ENCODE data around the gene ZNF414. TPM values are rescaled to one million over a fixed set of nuclear protein-coding genes. Genes with fewer than 3 reads are reported as not detected.

ZNF414 gene
- total RNA-seq, 4 donors from 2014 or later = 10.3 to 62.4 (median 21.2) TPM

DNA sequence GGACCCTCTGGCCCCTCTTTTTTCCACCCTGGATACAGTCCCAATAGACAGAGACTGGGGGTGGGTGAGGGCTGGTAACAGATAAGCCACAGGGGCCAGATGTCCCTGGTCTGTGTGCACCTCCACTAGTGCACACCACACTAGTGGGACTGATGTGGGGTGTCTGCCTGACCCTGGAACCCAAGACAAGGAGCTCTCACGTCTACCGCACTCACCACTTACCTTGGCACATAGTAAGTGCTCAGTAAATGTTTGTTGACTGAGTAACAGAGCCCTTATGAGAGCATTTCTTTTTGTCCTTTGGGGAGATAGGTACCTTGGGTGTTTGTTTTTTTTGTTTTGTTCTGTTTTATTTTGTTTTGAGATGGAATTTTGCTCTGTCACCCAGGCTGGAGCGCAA is 23.1 kb upstream of the ZNF414 start:
- no peak overlapping the region for H3K4me3 ChIP-seq
- H3K27ac ChIP-seq = no peak overlapping the region
- no peak for DNase-seq (ENCODE audit: low spot score in 2 of 2)
- no peaks in the 10 kb centered on the region for H3K4me1 ChIP-seq
- peaks cover 0 to 12% (median 0%) of the 10 kb centered on the region in 3 donors for H3K36me3 ChIP-seq
- 79 to 92% methylated on average over 3 of the region's 3 CpGs for WGBS, 2 donors
- H3K9me3 ChIP-seq = no peaks in the 10 kb centered on the region
- TF ChIP-seq POLR2A (IDR thresholded peaks at IDR 0.05) (no peak), EP300 (IDR thresholded peaks at IDR 0.05) (no peak)
- TF ChIP-seq, protein P1, sequence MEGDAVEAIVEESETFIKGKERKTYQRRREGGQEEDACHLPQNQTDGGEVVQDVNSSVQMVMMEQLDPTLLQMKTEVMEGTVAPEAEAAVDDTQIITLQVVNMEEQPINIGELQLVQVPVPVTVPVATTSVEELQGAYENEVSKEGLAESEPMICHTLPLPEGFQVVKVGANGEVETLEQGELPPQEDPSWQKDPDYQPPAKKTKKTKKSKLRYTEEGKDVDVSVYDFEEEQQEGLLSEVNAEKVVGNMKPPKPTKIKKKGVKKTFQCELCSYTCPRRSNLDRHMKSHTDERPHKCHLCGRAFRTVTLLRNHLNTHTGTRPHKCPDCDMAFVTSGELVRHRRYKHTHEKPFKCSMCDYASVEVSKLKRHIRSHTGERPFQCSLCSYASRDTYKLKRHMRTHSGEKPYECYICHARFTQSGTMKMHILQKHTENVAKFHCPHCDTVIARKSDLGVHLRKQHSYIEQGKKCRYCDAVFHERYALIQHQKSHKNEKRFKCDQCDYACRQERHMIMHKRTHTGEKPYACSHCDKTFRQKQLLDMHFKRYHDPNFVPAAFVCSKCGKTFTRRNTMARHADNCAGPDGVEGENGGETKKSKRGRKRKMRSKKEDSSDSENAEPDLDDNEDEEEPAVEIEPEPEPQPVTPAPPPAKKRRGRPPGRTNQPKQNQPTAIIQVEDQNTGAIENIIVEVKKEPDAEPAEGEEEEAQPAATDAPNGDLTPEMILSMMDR (IDR thresholded peaks at IDR 0.05) = no peak
- no peaks in the 10 kb centered on the region for H3K27me3 ChIP-seq

DNA sequence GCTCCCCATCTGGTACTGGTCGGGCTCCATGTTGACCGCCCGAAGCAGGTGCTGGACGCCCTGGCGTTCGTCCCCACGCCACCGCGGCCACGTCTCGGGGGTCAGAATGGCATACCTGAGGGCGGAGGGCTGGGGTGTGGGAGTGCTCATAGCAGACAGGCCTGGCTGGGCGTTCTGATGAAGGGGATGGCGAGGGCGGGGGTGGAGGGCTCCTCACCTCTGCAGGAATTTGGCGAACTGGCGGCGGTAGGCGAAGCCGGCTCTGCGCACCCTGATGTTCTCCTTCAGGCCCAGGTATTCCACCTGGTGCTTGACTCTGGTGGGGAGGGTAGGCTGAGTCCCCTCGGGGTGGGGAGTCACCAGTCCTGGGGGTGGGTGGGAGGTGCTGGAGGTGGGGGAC is 22.3 kb upstream of the ZNF414 start:
- no peaks in the 10 kb centered on the region for H3K27me3 ChIP-seq
- no peaks in the 10 kb centered on the region for H3K4me1 ChIP-seq
- no peak overlapping the region for H3K27ac ChIP-seq
- H3K36me3 ChIP-seq = peaks cover 0 to 4% (median 0%) of the 10 kb centered on the region in 3 donors
- no peaks in the 10 kb centered on the region for H3K9me3 ChIP-seq
- H3K4me3 ChIP-seq = no peak overlapping the region
- TF ChIP-seq, protein P1 (IDR thresholded peaks at IDR 0.05) = no peak
- TF ChIP-seq POLR2A (IDR thresholded peaks at IDR 0.05) (no peak), EP300 (IDR thresholded peaks at IDR 0.05) (no peak)
- 78 to 82% methylated on average over 14 to 15 of the region's 22 CpGs for WGBS, 2 donors
- no peak for DNase-seq (ENCODE audit: low spot score in 2 of 2)

DNA sequence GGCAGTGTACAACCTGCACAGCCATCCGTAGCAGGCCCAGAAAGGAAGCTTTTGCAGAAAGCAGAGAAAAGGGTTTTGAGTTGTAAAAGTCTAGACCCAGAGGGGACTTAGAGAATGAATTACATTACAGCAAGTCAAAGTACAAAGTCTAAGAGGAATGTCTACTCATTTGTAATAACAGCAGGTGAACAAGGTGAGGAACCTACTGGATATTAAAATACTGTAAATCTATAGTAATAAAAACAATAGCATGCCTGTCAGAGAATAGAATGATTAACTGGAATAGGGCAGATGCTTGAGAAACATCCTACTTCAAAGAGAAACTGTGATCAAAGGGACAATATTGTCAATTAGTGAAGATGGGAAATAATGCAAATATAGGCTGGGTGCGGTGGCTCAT is 18.3 kb upstream of the ZNF414 start:
- Histone ChIP-seq H3K27me3 (no peaks in the 10 kb centered on the region), H3K4me3 (no peak overlapping the region), H3K4me1 (no peaks in the 10 kb centered on the region), H3K9me3 (no peaks in the 10 kb centered on the region), H3K36me3 (peaks cover 0 to 13% (median 0%) of the 10 kb centered on the region in 3 donors), H3K27ac (no peak overlapping the region)
- 78 to 80% methylated on average over 2 of the region's 2 CpGs for WGBS, 2 donors
- DNase-seq (ENCODE audit: low spot score in 2 of 2) = no peak
- no peak for TF ChIP-seq POLR2A (IDR thresholded peaks at IDR 0.05)
- TF ChIP-seq EP300 (IDR thresholded peaks at IDR 0.05) = no peak
- TF ChIP-seq, protein P1 (IDR thresholded peaks at IDR 0.05) = no peak

DNA sequence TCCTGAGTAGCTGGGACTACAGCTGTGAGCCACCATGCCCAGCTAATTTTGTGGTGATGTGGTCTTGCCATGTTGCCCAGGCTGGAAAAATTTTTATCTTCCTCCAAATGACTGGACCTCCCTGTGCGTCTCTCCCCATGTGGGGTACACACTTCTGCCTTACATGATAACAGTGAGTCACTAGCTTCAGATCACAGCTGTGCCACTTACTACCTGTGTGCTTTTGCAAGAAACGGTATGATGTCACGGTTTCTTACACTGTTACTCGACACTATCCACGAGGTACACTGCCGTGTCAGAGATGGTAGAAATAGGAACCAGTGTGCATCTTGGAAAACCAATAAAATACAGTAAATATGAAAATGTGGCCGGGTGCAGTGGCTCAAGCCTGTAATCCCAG is 17.5 kb upstream of the ZNF414 start:
- Histone ChIP-seq H3K27ac (no peak overlapping the region), H3K27me3 (no peaks in the 10 kb centered on the region), H3K36me3 (peaks cover 0 to 13% (median 0%) of the 10 kb centered on the region in 3 donors), H3K4me1 (peaks cover 0 to 6% (median 3%) of the 10 kb centered on the region in 4 donors), H3K9me3 (no peaks in the 10 kb centered on the region), H3K4me3 (no peak overlapping the region)
- TF ChIP-seq POLR2A (IDR thresholded peaks at IDR 0.05) (no peak), EP300 (IDR thresholded peaks at IDR 0.05) (no peak)
- TF ChIP-seq, protein P1 (IDR thresholded peaks at IDR 0.05) = no peak
- 85 to 89% methylated on average over 7 of the region's 7 CpGs for WGBS, 2 donors
- DNase-seq (ENCODE audit: low spot score in 2 of 2) = no peak

DNA sequence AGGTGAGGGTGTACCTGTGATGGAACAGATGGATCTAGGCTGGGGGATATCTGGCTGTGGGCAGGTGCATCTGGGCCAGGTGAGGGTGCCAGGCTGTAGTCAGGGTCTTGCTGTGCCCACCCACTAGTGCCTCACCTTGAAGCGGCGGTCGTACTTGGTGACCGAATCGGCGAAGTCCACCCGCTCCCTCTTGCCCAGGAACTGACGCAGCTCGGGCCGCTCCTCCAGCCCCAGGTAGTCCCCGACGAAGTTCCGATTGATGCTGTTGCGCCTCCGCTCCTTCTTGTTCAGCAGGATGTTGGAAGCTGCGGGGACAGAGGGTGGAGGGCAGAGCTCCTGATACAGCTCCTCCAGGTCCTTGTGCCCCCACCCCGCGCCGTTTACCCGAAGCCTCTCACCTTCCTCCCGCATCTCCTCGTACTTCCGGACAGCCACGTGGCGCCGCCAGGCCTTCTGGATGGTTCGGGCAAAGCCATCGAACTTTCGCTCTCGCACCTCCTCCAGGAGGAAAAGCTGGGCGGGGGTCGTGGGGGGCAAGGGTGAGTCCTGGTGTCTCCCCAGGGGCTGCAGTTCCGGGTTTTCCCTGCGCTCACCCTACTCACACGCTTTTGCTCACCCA is 16.2 kb upstream of the ZNF414 start:
- Histone ChIP-seq H3K4me3 (no peak overlapping the region), H3K27ac (no peak overlapping the region), H3K36me3 (peaks cover 0 to 13% (median 0%) of the 10 kb centered on the region in 3 donors), H3K27me3 (no peaks in the 10 kb centered on the region), H3K4me1 (peaks cover 0 to 8% (median 3%) of the 10 kb centered on the region in 4 donors), H3K9me3 (no peaks in the 10 kb centered on the region)
- no peak for DNase-seq (ENCODE audit: low spot score in 2 of 2)
- TF ChIP-seq EP300 (IDR thresholded peaks at IDR 0.05) (no peak), POLR2A (IDR thresholded peaks at IDR 0.05) (no peak)
- TF ChIP-seq, protein P1 (IDR thresholded peaks at IDR 0.05) = no peak
- WGBS, 2 donors = 91 to 93% methylated on average over 35 of the region's 35 CpGs

Data from tibial nerve (tissue), 4 donors.